SK-N-DZ (cell line): ENCODE data around the gene ERI2. TPM values are rescaled to one million over a fixed set of nuclear protein-coding genes. Genes with fewer than 3 reads are reported as not detected.

Source experiments
- DNase-seq: peaks from one replicate; pipeline ENCODE4 v3.0.0-alpha.2; 2015; ENCODE audit warnings: low spot score
- polyA plus RNA-seq, 2 experiments: library from polyadenylated mRNA; depleted of rRNA; stranded (reverse); fragments of >200 nt; gene quantifications; 2 replicates each; pipeline ENCODE4 v1.2.3, GENCODE V29; 2014

ERI2 gene
- 40.2 and 46.3 TPM in 2 replicates for polyA plus RNA-seq (2014; cell fraction: cytosol; rRNA removed)
- polyA plus RNA-seq (2014; cell fraction: nucleus; rRNA removed) = 82.9 and 97.6 TPM in 2 replicates

DNA sequence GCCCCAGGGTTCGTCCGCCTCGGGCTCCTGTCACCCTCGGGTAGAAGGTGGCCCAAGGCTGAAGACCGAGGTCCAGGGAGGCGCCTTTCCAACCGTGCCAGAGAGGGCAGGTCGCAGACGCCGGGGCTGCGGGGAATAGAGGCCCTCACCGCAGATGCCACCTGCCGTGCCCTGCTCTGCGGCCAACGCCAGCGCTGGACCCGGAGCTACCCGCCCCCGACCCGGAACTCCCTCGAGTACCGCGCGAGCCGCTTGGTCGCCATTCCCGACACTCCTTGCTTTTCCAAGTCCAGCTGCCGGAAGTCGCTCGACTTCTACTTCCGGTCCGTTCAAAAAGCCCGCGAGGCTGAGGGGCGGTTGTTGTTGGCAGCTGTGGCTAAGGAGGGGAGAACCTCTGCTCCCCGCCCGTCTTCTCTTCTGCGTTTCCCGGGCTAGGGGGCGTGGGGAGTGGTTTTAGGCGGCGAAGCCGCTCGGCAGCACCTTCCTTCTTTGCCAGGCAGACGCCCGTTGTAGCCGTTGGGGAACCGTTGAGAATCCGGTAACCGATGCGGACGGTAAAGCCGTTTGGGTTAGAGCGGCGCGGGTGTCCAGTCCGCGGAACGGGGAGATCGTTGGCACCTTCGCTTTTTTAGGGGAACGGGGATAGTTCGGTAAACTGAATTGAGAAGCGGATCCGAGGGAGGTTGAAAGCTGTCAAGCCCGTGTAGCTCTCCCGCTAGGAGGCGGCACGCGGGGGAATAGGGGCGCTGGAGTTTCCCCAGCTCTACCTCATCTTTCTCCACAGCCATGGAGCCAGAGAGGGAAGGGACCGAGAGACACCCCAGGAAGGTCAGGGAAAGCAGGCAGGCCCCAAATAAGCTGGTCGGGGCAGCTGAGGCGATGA is at the start of gene ERI2, which contains the start of gene REXO5:
TSS of gene ERI2 (minus strand) at position 305 of the 883 bp plus-strand sequence. CDS start at position 263, 42 bp downstream.
TSS of gene REXO5 (plus strand) at position 360 of the 883 bp plus-strand sequence. CDS start at position 787, 427 bp downstream.
- DNase-seq = peak; percentile 97

DNA sequence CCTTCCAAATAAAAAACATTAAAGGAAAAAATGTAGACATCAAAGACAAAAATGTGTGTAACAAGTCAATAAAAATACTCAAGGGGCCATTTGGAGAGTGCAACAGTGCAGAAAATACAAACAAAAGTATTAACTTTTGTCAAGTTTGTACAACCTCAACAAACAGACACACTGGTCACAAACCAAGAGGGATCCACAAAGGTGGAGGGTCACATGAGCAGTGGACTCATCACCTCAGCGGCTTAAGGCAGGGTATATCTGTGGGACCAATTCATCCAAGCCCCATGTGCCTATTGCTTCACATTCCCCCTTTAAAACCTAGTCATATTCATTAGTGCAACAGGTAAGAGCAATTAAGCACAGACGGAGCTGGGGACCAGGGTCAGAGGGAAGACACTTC is 48.7 kb upstream of the ERI2 start:
- no peak for DNase-seq

GRCh38 chr16:20853981-20854620 is 47.8 kb upstream of the ERI2 start:
- DNase-seq = no peak

DNA sequence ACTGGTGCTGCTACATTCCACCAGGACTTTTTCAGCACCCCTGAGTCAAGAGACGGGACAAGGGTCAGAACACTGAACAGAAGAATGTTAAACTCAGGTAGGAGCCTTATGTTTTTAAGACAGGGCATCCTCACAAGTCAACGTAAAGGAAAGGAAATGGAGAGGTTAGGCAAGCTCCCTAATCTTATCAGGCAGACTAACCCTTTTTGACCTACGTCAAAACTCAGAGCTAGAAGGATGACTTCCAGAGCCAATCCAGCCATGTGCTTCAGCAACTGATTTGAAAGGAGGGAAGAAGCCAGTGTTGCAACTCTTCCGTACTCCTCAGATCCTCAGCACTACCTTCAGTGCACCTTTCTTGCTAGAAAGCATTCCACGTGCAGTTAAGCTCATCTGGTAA is 46.9 kb upstream of the ERI2 start:
- DNase-seq = no peak

- DNase-seq = no peak
These were observed 45.3 kb upstream of the ERI2 start for GRCh38 chr16:20851601-20852000.

DNA sequence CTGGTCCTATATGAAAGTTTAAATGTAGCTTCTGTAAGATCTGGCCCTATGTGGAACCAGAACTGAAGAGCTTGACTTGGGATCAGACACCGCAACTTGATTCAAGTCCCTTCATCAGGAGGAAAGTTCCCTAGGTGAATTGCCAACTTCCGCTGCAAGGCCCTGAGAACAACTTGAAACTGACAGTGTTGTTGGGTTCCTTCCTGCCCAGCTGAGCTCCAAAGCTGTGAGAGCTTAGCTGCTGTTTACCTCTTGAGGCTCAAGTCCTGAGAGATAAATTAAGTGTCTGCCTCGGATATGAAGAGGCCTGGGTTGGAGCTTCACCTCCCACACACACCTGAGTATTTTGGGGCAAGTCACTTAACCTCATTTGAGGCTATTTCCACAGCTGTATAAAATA is 44.7 kb upstream of the ERI2 start:
- no peak for DNase-seq

DNA sequence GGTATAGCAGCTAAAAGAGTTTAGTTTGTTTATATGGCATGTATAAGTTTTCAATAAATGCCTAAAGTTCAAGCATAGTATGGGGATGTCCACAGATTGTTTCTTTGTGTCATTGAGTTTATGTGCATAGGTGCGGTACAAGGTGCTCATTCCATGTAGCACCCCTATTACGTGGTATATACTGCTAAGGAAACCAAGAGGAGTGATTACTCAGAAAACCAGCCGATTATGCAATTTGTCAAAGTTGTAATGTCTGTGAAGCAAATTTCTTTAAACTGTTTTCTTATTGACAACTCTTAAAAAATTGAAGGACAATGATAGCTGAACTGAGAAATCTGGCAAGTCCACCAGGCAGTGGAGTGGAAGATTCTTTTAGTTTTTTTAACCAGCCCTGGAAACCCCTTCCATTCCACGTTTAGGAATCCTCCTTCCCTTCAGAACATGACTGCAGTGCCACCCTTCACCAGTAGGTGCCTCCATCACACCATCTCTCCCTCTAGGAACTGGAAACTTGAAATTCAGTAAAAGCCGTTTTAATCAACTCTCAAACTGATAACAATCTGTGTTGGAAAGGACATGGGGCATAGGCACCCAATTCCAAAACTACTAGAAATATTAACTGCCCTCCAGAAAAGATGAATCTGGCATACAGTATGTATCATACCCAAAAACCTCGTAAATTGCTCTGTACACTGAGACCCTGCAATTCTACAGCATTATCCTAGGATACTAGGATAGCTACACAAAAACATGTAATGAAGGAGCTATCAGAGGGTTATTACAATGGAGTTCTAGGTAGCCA is 43.5 kb upstream of the ERI2 start:
- peak; percentile 52 for DNase-seq

GRCh38 chr16:20847550-20847949 is 41.3 kb upstream of the ERI2 start:
- DNase-seq = no peak

DNA sequence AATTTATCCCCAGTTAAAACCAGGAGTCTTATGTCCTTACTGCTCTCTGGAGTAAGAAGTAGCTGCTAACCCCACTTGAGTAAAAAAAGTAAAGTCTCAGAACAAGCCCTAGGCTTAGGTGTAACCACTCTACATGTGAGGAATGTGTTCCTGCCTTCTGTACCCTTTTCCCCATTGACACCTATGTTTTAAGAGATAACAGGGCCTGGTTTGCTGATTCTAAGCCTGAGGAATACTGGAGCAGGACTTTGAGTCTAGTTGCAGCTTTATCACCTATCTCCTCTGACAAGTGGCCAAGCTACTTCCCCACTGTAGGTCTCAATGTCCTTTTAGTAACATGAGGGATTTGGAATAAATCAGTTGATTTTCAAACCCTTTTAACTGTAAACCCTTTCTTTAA is 40.3 kb upstream of the ERI2 start:
- DNase-seq = no peak

DNA sequence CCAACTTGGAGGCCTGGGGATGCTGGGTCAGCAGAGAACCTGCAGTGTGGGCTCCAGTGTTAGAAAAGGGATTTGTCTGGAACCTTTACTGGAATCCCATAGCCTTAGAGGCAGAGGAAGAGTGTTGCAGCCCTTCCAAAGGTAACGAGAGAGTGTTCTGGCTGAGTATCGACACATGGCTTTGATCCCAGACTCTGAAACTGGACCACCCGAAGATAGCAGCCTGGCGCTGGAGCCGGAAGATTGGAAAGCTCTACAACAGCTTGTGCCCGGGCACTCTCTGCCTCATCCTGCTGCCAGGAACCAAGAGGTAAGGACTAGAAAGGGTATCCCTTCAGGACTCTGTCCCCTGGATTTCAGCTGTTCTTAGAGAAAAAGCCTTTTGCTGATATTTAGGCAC is 39.8 kb upstream of the ERI2 start:
- no peak for DNase-seq

- DNase-seq = no peak
These were observed 38.3 kb upstream of the ERI2 start for GRCh38 chr16:20844588-20844987.

DNA sequence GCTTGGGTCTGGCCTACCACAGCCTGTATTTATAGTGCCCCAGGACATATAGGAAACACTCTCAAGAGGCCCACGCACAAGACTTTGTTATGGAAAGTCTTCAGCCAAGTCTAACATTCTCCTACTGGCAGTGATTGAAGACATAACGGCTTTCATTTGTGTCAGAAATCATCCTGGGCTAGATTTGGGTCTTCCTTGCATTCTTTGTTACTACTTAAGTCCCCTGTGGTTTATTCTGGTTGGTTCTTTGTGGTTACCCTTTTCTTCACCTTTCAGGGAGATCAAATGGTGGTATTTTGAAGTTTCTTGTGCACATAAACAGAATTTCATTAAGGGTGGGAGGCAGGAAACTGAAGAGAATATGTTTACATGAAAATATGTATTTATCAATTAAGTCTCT is 37.8 kb upstream of the ERI2 start:
- no peak for DNase-seq

DNA sequence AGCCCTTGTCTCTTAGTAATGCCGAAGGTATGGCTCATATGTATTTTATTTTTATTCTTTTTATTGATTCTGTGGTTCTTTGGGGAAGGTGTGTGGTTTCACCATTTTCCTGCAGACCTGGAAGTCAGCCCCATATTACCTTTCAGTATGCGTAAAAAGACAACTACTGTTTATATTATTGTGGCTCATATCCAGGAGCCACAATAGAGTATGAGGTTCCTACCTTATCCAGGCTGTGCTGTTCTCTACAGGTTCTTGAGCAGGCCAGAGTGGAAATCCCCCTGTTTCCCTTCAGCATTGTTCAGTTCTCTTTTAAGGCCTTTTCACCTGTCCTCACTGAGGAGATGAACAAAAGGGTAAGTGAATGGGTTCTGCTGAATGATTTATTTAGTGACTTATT is 33.2 kb upstream of the ERI2 start:
- no peak for DNase-seq

DNA sequence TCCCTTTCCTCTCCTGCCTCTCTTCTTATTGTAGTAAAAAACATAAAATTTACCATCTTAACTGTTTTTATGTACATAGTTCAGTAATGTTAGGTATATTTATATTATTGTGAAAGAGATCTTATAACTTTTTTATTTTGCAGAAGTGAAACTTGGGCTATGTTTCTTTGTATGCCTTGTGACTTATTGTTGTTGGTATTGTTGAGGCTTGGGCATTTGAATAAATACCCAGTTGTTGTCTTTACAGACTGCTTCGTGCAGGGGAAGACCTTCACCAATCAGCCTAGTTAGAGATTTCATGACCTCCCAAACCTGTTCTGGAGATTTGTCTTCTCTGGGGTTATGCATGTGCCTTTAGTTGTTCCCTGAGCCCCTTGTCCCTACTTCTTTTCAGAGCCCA is 32.0 kb upstream of the ERI2 start:
- DNase-seq = no peak

DNA sequence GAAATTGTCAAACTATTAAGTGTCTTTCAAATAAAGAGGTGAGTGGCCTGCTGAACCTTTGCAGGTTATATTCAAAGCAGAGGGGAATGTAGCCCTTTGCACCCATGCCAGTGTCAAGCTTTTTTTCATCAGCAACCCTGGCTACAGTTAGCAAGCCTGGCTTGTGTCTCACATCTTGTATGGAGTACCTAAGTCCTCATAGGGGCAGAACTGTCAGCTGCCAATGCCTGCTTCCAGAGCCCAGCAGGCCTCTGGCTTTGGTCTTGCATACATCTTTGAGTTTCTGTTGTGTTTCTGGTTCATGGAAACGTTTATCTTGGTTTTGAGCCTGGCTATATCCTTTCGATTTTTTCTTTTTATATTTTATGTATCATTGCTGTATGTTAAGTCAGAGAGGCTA is 26.8 kb upstream of the ERI2 start:
- no peak for DNase-seq

DNA sequence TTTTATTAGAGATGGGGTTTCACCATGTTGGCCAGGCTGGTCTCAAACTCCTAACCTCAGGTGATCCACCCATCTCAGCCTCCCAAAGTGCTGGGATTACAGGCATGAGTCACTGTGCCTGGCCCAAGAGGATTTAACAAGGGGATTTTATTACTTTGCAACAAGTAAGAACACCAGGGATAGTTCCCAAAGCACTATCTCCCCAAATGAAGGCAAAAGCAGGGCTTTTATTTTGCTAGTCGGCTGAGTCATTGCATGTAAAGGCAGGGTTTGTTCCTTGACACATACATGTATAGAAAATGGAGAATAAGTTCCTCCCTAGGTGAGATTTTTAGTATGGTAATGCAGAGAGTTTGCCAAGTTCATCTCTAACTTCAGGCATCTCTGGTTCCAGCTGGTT is 24.1 kb upstream of the ERI2 start:
- no peak for DNase-seq

DNA sequence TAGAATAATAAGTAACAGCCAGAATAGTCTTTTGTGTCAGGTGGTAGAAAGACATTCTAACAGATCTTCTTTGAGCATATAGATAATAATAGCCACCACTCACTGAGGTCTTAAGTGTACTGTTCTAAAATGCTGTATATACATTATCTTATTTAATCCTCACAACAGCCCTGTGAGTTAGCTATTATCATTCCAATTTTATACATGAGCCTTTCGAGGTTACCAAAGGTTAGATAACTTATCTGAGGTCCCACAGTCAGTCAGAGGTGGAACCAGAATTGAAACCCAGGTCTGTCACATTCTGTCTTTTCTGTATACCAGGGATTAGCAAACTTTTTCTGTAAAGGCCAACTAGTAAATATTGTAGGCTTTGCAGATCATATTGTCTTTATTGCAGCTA is 23.3 kb upstream of the ERI2 start:
- no peak for DNase-seq

GRCh38 chr16:20826039-20826566 is 19.8 kb upstream of the ERI2 start:
- no peak for DNase-seq

DNA sequence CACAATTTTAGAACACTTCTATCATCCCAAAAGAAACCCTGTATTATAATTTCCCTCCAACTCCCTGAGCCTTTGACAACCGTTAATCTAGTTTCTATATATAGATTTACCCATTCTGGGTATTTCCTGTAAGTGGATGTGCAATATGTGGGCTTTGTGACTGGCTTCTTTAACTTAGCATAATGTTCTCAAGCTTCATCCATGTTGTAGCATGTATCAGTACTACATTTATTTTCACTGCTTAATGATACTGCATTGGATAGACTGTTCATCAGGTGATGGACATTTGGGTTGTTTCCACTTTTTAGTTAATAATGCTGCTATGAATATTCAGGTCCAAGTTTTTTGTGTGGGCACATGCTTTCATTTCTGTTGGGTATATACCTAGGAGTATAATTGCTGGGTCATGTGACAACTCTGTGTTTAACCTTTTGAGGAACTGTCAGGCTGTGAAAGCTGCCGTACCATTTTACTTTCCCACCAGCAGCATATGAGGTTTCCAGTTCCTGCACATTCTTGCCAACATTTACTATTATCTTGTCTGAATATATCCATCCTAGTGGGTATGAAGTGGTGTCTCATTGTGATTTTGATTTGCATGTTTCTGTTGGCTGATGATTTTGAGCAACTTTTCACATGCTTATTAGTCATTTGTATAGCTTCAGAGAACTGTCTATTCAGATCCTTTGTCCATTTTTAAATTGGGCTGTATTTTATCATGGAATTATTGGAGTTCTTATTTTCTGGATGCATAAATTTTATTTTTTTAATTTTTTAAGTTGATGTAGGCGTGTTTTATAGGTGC is 16.5 kb upstream of the ERI2 start:
- no peak for DNase-seq

DNA sequence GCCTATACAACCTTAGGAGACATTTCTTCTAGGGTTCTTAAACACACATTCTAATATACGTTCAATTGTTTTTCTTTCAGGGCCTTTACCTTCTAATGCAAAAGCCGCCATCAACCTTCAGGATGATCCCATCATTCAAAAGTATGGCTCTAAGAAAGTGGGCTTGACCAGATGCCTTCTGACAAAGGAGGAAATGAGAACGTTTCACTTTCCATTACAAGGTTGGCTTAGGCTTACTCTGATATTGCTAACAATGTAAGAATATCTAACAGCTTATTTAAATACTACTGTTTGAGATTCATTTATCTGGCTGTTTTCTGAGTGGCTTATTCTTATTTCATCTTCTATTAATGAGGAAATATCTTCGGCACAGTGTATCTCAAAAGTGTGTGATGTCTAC is 15.4 kb upstream of the ERI2 start:
- DNase-seq = no peak
